ENCODE data around the gene RAPGEF6.
A peak's percentile ranks its signal among the peaks of the same experiment; 100 is the strongest.
"Not testable (repeated sequence)": the region's sequence is repeated elsewhere in the genome, so short reads cannot be mapped to it uniquely, and the experiment has no call there.

The RAPGEF6 gene

GRCh38 chr5:131417240-131417869, 217.7 kb downstream of the RAPGEF6 start:
- peak; percentile 82 for DNase-seq

- no peak for DNase-seq
Observed at GRCh38 chr5:131416729-131417128, 218.3 kb downstream of the RAPGEF6 start.

- peak; percentile 45 for DNase-seq
Observed at GRCh38 chr5:131413605-131414559, 221.1 kb downstream of the RAPGEF6 start.

GRCh38 chr5:131406975-131407638, 227.9 kb downstream of the RAPGEF6 start:
- DNase-seq, result no peak

- no peak for DNase-seq
Observed at GRCh38 chr5:131406076-131406475, 229.0 kb downstream of the RAPGEF6 start.

GRCh38 chr5:131405674-131406073, 229.4 kb downstream of the RAPGEF6 start:
- DNase-seq, result no peak

- no peak for DNase-seq
Observed at GRCh38 chr5:131400585-131400984, 234.4 kb downstream of the RAPGEF6 start.

- not testable (repeated sequence) for DNase-seq
Observed at GRCh38 chr5:131399007-131399406, 236.0 kb downstream of the RAPGEF6 start.

- no peak for DNase-seq
Observed at GRCh38 chr5:131396630-131397273, 238.3 kb downstream of the RAPGEF6 start.

- DNase-seq, result no peak
Observed at GRCh38 chr5:131396015-131396414, 239.0 kb downstream of the RAPGEF6 start.

GRCh38 chr5:131394128-131394527, 240.9 kb downstream of the RAPGEF6 start:
- DNase-seq, result peak; percentile 87

- no peak for DNase-seq
Observed at GRCh38 chr5:131393498-131393968, 241.5 kb downstream of the RAPGEF6 start.

GRCh38 chr5:131392466-131393095, 242.4 kb downstream of the RAPGEF6 start:
- DNase-seq, result peak; percentile 53

GRCh38 chr5:131389869-131390265, 245.2 kb downstream of the RAPGEF6 start:
- no peak for DNase-seq

- peak; percentile 44 for DNase-seq
Observed at GRCh38 chr5:131389096-131389868, 245.7 kb downstream of the RAPGEF6 start.

- DNase-seq, result no peak
Observed at GRCh38 chr5:131387255-131387654, 247.8 kb downstream of the RAPGEF6 start.

- no peak for DNase-seq
Observed at GRCh38 chr5:131386779-131387178, 248.2 kb downstream of the RAPGEF6 start.

GRCh38 chr5:131386124-131386523, 248.9 kb downstream of the RAPGEF6 start:
- DNase-seq, result no peak

GRCh38 chr5:131384616-131385214, 250.3 kb downstream of the RAPGEF6 start:
- DNase-seq, result peak; percentile 57

- no peak for DNase-seq
Observed at GRCh38 chr5:131384173-131384572, 250.9 kb downstream of the RAPGEF6 start.
